ENCODE results near the gene TP53I3.

Gene TP53I3

DNA sequence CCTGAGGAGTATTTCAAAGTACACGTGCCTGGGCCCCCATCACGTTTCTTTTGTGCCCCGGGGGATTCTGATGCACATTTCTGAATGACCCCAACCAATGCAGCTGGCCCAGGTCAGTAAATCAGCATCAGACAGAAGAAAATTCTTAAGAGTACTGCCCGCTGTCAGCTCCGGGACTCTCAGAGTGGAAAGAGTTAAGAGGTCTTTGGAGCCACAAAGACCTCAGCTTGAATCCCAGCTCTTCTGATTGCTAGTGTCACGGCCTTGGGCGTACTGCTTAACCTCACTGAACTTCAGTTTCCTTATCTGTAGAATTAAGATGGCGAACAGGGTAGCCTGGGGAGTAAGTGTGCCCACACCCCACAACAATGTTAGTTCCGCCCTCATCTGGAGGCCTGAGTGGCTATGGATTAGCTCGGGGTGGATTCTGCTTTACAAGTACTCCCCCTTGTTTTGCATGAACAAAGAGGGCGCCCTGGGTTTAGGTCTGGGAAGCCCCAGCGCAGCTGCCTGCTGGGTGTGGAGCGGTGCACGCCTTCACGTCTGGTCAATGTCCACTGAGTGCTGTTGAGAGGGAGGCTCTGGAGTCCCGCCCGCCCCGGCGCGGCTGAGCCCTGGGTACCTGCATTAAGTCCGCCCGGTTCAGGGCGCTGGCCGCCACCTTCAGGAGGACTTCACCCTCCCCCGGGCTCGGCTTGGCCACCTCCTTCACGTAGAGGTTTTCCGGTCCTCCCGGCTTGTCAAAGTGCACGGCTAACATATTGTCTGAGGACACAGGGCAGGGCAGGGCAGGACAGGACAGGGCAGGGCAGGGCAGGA lies 858 bp downstream of the TP53I3 start:
- Histone ChIP-seq H3K9ac (ENCODE audit: low read length) (peak overlapping the region; percentile 87), H3K27ac (ENCODE audit: low read length) (peak overlapping the region; percentile 83), H3K4me2 (ENCODE audit: low read length) (peak overlapping the region; percentile 100), H3K9me3 (ENCODE audit: insufficient read depth, low read length) (no peaks in the 10 kb centered on the region), H3K27me3 (ENCODE audit: low read depth, low read length) (no peaks in the 10 kb centered on the region), H3K4me3 (ENCODE audit: low read length) (peak overlapping the region; percentile 87), H2AFZ (ENCODE audit: low read depth, low read length) (peak overlapping the region; percentile 90), H3K79me2 (ENCODE audit: low read length) (no peaks in the 10 kb centered on the region), H4K20me1 (ENCODE audit: insufficient read depth, low read length) (no peaks in the 10 kb centered on the region), H3K4me1 (ENCODE audit: low read length) (peaks cover 14% of the 10 kb centered on the region), H3K36me3 (replicated peaks; ENCODE audit: low read depth, low read length) (no peaks in the 10 kb centered on the region)
- no peak for TF ChIP-seq EZH2phosphoT487 (IDR thresholded peaks at IDR 0.05; ENCODE audit: low read depth)
- TF ChIP-seq, protein P1, sequence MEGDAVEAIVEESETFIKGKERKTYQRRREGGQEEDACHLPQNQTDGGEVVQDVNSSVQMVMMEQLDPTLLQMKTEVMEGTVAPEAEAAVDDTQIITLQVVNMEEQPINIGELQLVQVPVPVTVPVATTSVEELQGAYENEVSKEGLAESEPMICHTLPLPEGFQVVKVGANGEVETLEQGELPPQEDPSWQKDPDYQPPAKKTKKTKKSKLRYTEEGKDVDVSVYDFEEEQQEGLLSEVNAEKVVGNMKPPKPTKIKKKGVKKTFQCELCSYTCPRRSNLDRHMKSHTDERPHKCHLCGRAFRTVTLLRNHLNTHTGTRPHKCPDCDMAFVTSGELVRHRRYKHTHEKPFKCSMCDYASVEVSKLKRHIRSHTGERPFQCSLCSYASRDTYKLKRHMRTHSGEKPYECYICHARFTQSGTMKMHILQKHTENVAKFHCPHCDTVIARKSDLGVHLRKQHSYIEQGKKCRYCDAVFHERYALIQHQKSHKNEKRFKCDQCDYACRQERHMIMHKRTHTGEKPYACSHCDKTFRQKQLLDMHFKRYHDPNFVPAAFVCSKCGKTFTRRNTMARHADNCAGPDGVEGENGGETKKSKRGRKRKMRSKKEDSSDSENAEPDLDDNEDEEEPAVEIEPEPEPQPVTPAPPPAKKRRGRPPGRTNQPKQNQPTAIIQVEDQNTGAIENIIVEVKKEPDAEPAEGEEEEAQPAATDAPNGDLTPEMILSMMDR (IDR thresholded peaks at IDR 0.05; ENCODE audit: low read depth, low read length): no peak

DNA sequence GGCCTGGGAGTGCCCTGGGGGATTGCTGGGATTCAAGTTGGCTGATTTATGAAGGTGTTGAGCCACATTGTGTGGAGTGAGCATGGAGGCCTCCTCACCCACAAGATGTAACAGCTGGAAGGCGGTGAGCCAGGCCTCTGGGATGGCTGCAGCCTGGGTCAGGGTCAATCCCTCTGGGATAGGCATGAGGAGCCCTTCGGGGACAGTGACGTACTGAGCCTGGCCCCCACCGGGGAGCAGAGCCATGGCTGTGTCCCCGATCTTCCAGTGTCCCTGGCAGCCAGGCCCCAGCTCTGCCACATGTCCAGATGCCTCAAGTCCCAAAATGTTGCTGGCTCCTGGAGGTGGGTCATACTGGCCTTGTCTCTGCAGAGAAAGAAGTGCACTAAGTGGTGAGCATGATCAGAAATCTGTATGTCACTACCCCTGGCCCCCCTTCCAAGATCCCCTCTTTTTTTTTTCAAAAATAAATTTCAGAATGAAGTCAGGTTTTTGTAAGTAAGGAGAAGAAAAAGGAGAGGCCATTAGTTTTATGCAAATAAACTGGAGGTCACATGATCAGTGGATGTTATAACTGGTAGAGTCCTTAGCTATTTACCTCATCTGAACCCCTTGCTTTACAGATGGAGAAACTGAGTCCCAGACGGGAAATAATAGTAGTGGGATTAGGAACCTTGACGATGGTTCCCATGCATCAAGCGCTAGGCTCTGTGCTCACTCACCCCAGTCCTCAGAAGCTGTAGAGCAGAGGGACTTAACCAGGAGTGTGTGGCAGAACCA lies 1.7 kb downstream of the TP53I3 start:
- TF ChIP-seq EZH2phosphoT487 (IDR thresholded peaks at IDR 0.05; ENCODE audit: low read depth): no peak
- TF ChIP-seq, protein P1 (IDR thresholded peaks at IDR 0.05; ENCODE audit: low read depth, low read length): no peak
- H3K79me2 ChIP-seq (ENCODE audit: low read length): no peaks in the 10 kb centered on the region
- no peaks in the 10 kb centered on the region for H3K27me3 ChIP-seq (ENCODE audit: low read depth, low read length)
- no peaks in the 10 kb centered on the region for H3K9me3 ChIP-seq (ENCODE audit: insufficient read depth, low read length)
- peak overlapping the region; percentile 90 for H2AFZ ChIP-seq (ENCODE audit: low read depth, low read length)
- peak overlapping the region; percentile 83 for H3K27ac ChIP-seq (ENCODE audit: low read length)
- H3K4me3 ChIP-seq (ENCODE audit: low read length): peak overlapping the region; percentile 87
- H3K4me2 ChIP-seq (ENCODE audit: low read length): peak overlapping the region; percentile 100
- H3K36me3 ChIP-seq (replicated peaks; ENCODE audit: low read depth, low read length): no peaks in the 10 kb centered on the region
- peak overlapping the region; percentile 87 for H3K9ac ChIP-seq (ENCODE audit: low read length)
- peaks cover 14% of the 10 kb centered on the region for H3K4me1 ChIP-seq (ENCODE audit: low read length)
- H4K20me1 ChIP-seq (ENCODE audit: insufficient read depth, low read length): no peaks in the 10 kb centered on the region

DNA sequence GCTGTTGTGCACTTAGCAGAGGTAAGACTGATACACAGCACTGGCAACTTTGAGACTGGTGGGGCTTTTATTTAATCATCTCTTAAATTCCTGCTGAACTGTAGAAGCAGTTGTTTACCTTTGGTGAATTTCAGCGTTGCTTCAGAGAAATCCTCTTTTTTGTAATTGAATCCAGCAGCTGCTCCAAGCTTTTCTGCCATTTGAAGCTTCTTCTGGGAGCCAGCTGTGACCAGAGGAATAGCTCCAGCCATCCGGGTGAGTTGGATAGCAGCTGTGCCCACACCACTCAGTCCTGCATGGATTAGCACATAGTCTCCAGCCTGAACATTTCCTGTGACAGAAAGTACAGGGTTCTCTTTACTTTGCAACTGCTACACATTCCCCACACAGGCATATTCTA lies 3.9 kb downstream of the TP53I3 start:
- Histone ChIP-seq H3K4me3 (ENCODE audit: low read length) (no peak overlapping the region), H3K9me3 (ENCODE audit: insufficient read depth, low read length) (no peaks in the 10 kb centered on the region), H4K20me1 (ENCODE audit: insufficient read depth, low read length) (no peaks in the 10 kb centered on the region), H3K27ac (ENCODE audit: low read length) (no peak overlapping the region), H3K9ac (ENCODE audit: low read length) (no peak overlapping the region), H3K36me3 (replicated peaks; ENCODE audit: low read depth, low read length) (no peaks in the 10 kb centered on the region), H3K4me1 (ENCODE audit: low read length) (peaks cover 19% of the 10 kb centered on the region), H2AFZ (ENCODE audit: low read depth, low read length) (no peak overlapping the region), H3K4me2 (ENCODE audit: low read length) (no peak overlapping the region), H3K27me3 (ENCODE audit: low read depth, low read length) (no peaks in the 10 kb centered on the region), H3K79me2 (ENCODE audit: low read length) (peaks cover 4% of the 10 kb centered on the region)
- TF ChIP-seq, protein P1 (IDR thresholded peaks at IDR 0.05; ENCODE audit: low read depth, low read length): no peak
- TF ChIP-seq EZH2phosphoT487 (IDR thresholded peaks at IDR 0.05; ENCODE audit: low read depth): no peak

DNA sequence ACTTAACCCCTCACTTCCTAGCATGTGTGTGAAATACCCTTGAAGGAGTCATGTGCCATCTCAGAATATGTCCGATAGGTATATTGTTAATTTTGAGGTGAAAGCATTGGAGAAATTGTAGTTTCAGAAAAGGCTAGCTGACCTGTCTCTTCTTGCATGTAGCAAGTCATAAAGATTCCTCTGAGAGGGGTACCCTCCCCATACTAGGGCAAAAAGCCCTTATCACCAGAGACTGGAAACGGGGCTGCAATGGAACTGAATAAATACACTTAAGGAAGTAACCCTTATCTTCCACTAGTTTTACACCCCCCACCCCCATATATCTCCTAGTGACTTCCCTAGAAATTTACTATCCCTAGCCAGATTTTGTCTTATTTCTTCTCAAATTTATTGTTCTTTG lies 6.8 kb downstream of the TP53I3 start:
- TF ChIP-seq, protein P1 (IDR thresholded peaks at IDR 0.05; ENCODE audit: low read depth, low read length): no peak
- no peak for TF ChIP-seq EZH2phosphoT487 (IDR thresholded peaks at IDR 0.05; ENCODE audit: low read depth)
- Histone ChIP-seq H3K27me3 (ENCODE audit: low read depth, low read length) (no peaks in the 10 kb centered on the region), H3K9ac (ENCODE audit: low read length) (0 out of 2 replicates have a peak overlapping the region, but pooled peaks have one; percentile 63), H3K9me3 (ENCODE audit: insufficient read depth, low read length) (no peaks in the 10 kb centered on the region), H3K36me3 (replicated peaks; ENCODE audit: low read depth, low read length) (peaks cover 5% of the 10 kb centered on the region), H2AFZ (ENCODE audit: low read depth, low read length) (no peak overlapping the region), H3K4me1 (ENCODE audit: low read length) (peaks cover 12% of the 10 kb centered on the region), H4K20me1 (ENCODE audit: insufficient read depth, low read length) (no peaks in the 10 kb centered on the region), H3K4me3 (ENCODE audit: low read length) (peak overlapping the region; percentile 83), H3K4me2 (ENCODE audit: low read length) (peak overlapping the region; percentile 62), H3K79me2 (ENCODE audit: low read length) (peaks cover 19% of the 10 kb centered on the region), H3K27ac (ENCODE audit: low read length) (no peak overlapping the region)

Data from OCI-LY3 (cell line).